ENCODE results near the gene C16orf46.

C16orf46 gene

GRCh38 chr16:81073560-81074330 is 3.3 kb downstream of the C16orf46 start:
- no peak for FAIRE-seq

DNA sequence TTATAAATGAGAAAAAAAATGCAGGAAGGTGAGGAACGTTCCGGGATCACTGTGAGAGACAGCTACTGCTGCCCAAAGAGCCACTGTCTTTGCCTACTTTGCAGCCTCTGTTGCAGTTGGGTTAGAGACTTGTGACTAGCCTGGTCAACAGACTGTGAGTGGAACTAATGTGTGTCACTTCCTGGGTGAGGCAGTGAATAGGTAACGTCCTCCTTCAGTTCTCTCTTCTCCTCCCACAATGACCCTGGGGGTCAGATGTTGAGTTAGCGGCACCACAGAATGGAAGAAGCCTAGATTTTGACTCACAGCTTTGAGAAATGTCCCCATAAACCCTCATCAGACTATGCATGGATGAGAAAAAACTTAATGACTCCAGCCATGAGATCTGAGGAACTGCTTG is 5.2 kb downstream of the C16orf46 start:
- FAIRE-seq: no peak

- no peak for FAIRE-seq
Measured at GRCh38 chr16:81070979-81071378, 6.1 kb downstream of the C16orf46 start.

DNA sequence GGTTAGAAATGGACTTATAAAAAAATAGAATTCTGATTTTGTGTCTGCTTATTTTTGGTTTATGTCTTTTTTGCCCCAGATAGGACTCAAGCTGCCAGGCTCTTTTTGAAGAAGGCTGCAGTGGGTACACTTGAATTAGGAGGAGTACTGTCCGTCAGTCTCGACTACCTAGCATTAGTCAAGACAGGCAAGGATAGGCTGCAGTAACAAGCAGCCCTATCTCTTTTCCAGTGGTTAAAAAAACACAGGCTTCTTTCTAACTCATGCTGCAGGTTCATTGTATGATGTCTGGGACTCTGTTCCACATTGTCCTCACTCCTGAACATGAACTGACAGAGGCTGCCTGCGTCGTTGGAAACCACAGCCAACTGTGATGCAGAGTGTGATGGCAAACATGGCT is 8.0 kb downstream of the C16orf46 start:
- FAIRE-seq: no peak

DNA sequence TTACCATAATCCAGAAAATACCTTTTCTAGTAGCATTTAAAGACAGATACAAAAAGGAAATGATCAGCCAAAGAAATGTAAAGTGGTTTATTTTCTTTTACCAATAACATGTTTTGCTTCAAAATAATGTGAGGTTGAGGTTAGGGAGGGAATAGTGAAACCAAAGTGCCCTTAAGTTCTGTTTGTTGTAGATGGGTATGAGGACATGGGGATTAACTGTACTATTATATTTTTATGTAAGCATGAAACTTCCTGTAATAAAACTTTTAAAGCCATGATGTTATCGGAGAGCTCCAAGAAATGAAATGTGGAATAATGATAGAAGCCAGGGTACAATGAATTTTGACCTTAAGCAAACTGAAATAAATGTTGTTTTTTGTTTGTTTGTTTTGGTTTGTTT is 9.9 kb downstream of the C16orf46 start:
- no peak for FAIRE-seq

DNA sequence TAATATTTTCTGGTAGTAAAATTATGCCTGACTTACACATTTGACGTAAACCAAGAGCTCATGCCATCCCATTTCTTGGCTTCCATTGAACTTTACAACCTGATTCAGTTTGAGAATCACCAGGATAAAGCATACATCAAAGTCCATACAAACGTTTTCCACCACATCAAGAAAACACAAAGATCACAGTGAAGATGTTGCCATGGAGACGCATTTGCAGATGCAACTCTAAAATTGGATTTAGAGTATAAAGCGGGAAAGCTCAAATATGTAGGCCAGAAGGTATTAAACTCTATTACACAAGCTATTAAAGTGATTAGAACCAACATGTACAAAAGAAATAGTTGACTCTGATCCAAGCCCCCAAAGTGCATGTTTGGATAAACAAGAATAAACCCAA is 10.4 kb downstream of the C16orf46 start:
- no peak for FAIRE-seq

GRCh38 chr16:81061871-81062608 is 15.0 kb downstream of the C16orf46 start:
- FAIRE-seq: no peak

- no peak for FAIRE-seq
Measured at GRCh38 chr16:81061307-81061640, 15.8 kb downstream of the C16orf46 start.

DNA sequence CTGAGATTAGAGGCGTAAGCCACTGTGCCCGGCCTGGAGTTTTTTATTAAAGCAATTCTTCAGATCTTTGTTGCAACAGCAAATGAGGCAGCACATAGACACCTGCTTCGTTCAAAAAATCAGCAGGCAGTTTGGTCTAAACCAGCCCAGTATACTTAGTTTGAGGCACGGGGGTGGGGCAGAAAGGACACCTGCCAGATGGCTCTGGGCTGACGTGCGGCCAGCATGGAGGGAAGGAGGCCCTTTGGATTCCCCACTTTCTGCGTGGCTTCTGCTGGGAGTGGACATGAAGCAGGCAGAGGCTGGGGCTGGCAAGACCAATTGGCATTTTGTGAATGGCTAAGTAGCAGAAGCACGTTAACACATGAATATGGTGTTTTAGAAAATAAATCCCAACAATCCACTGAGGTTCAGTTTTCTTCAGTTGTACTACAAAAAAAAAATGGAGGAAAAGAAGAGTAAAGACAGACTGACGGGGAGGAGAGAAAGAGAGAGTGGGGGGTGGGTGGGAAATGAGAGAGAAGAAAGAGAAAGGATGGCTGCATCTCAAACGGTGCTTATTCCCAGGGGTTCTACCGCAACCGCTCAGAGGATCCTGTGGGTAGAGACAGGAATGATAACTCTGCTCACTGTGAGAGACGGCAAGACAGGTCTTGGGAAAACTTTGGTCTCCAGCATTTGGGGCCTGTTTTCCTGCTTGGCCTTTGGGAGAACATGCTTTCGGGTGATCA is 16.3 kb downstream of the C16orf46 start:
- FAIRE-seq: no peak

DNA sequence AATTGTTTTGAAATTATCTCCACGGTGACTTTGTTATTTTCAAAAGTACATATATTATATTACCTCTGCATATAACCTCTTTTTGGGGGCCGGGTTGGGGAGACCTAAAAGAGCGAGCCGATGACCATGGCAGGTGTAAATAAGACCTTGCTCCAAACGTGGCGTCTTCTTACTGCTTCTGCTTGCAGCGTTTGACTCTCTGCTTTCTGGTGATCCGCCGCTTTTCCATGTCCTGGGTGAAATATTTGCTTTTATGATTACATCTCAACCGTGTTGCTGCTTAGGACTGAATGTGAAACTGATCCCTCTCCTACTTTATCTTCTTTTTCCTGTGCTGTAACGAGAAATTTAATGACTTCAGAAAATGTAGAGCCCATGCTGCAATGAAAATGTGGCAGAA is 23.3 kb downstream of the C16orf46 start:
- no peak for FAIRE-seq

GRCh38 chr16:81042821-81043220 is 34.2 kb downstream of the C16orf46 start:
- FAIRE-seq: no peak

DNA sequence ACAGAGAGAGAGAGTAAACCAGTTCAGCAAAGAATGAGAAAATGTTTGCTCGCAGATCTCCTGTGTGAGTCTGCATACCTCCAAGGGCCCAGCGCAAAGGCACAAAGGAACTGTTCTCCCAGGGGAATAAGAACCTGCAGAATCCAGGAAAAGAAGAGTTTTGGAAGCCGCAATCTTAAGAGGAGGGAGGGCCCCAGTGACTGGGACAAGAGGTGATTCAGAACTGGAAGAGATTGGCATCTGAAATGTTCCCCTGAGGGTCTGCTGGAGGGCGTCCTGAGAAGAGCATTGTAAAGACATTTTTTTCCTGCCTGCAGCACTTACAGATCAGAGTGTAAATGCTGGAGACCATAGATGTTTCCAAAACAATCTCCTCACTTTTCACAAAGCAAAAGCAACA is 35.3 kb downstream of the C16orf46 start:
- no peak for FAIRE-seq

- no peak for FAIRE-seq
Measured at GRCh38 chr16:81040842-81041241, 36.2 kb downstream of the C16orf46 start.

- no peak for FAIRE-seq
Measured at GRCh38 chr16:81040131-81040530, 36.9 kb downstream of the C16orf46 start.

- no peak for FAIRE-seq
Measured at GRCh38 chr16:81036751-81037350, 40.2 kb downstream of the C16orf46 start.

DNA sequence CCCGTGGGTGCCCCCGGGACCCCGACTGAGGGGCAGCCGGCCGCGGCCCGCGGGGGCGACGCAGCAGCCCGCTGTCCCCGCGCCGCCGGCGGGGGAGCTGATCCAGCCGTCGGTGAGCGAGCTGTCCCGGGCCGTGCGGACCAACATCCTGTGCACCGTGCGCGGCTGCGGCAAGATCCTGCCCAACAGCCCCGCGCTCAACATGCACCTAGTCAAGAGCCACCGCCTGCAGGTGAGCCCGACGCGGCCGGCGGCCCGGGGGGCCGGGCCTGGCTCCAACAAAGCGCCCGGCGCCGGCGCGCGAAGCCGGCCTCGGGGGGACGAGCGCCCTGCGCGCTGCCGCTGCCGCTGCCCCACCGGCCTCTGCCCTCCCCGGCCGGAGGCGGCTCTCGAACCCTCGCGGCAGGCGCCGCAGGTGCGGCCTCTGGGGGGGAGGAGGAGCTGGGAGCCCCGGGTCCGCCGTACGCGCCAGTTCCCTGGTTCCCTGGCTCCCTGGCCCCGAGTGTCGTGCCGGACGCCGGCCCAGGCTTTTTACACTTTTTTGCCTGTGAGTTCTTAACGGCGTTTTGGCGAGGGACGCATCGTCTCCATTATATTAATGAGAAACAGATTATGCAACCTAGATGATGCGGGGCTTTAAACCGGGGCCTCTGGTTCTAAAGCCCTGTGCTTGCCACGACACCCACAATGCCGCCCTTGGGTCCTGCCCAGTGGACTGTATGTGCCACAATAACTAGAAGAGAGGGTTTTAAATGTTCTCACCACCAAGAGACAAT is 40.9 kb downstream of the C16orf46 start:
- FAIRE-seq: no peak

DNA sequence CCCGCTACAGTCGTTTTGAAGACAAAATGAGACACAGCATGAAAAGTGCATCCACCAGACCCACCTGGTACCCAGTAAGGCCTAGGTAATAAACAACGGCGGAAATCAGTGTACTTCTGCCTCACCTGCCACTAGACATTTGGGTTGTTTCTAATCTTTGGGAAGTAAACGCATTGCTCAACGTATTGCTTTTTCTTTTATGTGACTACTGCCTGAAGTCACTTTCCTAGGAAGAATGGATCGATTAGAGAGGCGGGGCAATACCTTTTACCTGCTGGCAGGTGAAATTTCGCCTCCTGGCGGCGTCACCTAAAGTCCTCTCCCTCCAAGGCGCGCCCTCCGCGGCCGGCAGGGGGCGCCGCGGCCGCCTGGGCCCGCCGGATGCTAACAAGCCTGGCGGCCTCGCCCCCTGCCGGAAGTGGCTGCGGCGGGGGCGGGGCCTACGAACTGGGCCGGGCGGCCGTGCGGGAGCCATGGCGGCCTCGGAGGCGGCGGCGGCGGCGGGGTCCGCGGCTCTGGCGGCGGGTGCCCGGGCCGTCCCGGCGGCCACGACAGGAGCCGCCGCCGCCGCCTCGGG is 41.6 kb downstream of the C16orf46 start, which contains the start of gene ATMIN:
Gene ATMIN (plus strand): TSS at position 445 of the 577 bp plus-strand sequence. CDS start 29 bp downstream, at position 474.
- no peak for FAIRE-seq

- no peak for FAIRE-seq
Measured at GRCh38 chr16:81029930-81030604, 47.0 kb downstream of the C16orf46 start.

GRCh38 chr16:81026429-81026828 is 50.6 kb downstream of the C16orf46 start:
- FAIRE-seq: no peak

GRCh38 chr16:81018496-81018895 is 58.5 kb downstream of the C16orf46 start:
- FAIRE-seq: no peak

DNA sequence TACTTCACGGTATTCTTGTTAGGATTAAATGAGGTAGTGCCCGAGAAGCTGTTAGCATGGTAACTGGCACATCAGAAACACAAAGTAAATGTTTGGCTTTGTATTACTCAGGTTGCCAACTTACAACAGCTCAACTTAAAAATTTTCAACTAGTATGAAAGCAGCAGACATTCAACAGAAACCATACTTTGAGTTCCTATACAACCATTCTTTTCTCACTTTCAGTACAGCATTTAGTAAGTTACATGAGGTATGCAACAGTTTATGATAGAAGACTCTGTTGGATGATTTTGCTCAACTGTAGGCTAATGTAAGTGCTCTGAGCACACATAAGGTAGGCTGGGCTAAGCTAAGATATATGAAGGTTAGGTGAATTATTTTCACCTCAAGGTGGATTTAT is 62.4 kb downstream of the C16orf46 start:
- FAIRE-seq: no peak
